Osteocyte (in vitro differentiated cells): ENCODE results near the gene ERGIC3. TPM values are rescaled to one million over a fixed set of nuclear protein-coding genes. Genes with fewer than 3 reads are reported as not detected.

Experiments
- DNase-seq: peaks from one replicate; pipeline ENCODE4 v3.0.0; 2021; ENCODE audit warnings: mixed read lengths; ENCODE audit not compliant: unreplicated experiment; ENCODE audit errors: extremely low spot score
- H3K27ac Mint-ChIP-seq: one replicate; pipeline ENCODE4 v1.8.0; 2021; ENCODE audit warnings: mild to moderate bottlenecking, mixed read lengths; ENCODE audit not compliant: unreplicated experiment
- H3K27me3 Mint-ChIP-seq: one replicate; pipeline ENCODE4 v1.8.0; 2021; ENCODE audit warnings: mixed read lengths; ENCODE audit not compliant: unreplicated experiment
- H3K36me3 Mint-ChIP-seq: one replicate; pipeline ENCODE4 v1.8.0; 2021; ENCODE audit warnings: mixed read lengths; ENCODE audit not compliant: unreplicated experiment
- H3K4me1 Mint-ChIP-seq: one replicate; pipeline ENCODE4 v1.8.0; 2021; ENCODE audit warnings: mixed read lengths; ENCODE audit not compliant: unreplicated experiment
- H3K4me3 Mint-ChIP-seq: one replicate; pipeline ENCODE4 v1.8.0; 2021; ENCODE audit warnings: mild to moderate bottlenecking, moderate library complexity, mixed read lengths; ENCODE audit not compliant: unreplicated experiment
- H3K9me3 Mint-ChIP-seq: one replicate; pipeline ENCODE4 v1.8.0; 2021; ENCODE audit warnings: mixed read lengths; ENCODE audit not compliant: unreplicated experiment
- CTCF ChIP-seq: fragments of 200-600 bp; sonication (generic); IDR thresholded peaks from 2 replicates; pipeline ENCODE4 v1.5.0; 2021; ENCODE audit warnings: antibody characterized with exemption, mild to moderate bottlenecking, moderate library complexity
- total RNA-seq: library from RNA; stranded (reverse); gene quantifications from 2 replicates; pipeline ENCODE4 v1.2.1, GENCODE V29; 2021

ERGIC3 gene
- total RNA-seq, 1 donor from 2014 or later, result 313 TPM

DNA sequence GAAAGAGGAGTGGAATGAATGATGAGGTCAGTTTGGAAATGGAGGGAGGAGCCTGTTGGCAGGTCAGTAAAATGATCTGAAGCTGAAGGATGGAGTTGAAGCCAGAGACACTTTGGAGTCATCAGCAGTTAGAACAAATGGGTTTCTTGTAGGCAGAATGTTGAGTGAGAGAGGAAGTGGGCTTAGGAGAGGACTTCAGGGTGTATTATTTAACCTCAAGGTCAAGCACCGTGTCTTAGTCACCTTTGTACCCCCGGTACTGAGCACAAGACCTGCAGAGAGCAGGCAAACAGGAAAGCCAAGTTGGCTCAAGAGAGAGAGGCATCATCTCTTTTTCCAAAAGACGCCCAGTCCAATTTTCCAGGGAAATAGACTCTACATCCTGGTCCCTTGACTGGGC is 35.7 kb upstream of the ERGIC3 start:
- Mint-ChIP-seq H3K9me3 (no peaks in the 10 kb centered on the region), H3K4me3 (no peak overlapping the region), H3K27me3 (no peaks in the 10 kb centered on the region), H3K36me3 (peaks cover 61% of the 10 kb centered on the region), H3K4me1 (peaks cover 8% of the 10 kb centered on the region), H3K27ac (peak overlapping the region; percentile 9)
- DNase-seq, result no peak
- no peak for TF ChIP-seq CTCF

- H3K27me3 Mint-ChIP-seq, result no peaks in the 10 kb centered on the region
- H3K4me3 Mint-ChIP-seq, result no peak overlapping the region
- DNase-seq, result no peak
- no peaks in the 10 kb centered on the region for H3K9me3 Mint-ChIP-seq
- H3K4me1 Mint-ChIP-seq, result peaks cover 8% of the 10 kb centered on the region
- TF ChIP-seq CTCF, result no peak
- peaks cover 62% of the 10 kb centered on the region for H3K36me3 Mint-ChIP-seq
- H3K27ac Mint-ChIP-seq, result no peak overlapping the region
Observed at GRCh38 chr20:35506872-35507638, 34.8 kb upstream of the ERGIC3 start.

- TF ChIP-seq CTCF, result no peak
- Mint-ChIP-seq H3K27me3 (no peaks in the 10 kb centered on the region), H3K27ac (no peak overlapping the region), H3K36me3 (peaks cover 48% of the 10 kb centered on the region), H3K4me3 (no peak overlapping the region), H3K9me3 (no peaks in the 10 kb centered on the region), H3K4me1 (peaks cover 8% of the 10 kb centered on the region)
- no peak for DNase-seq
Observed at GRCh38 chr20:35508493-35509218, 33.2 kb upstream of the ERGIC3 start.

DNA sequence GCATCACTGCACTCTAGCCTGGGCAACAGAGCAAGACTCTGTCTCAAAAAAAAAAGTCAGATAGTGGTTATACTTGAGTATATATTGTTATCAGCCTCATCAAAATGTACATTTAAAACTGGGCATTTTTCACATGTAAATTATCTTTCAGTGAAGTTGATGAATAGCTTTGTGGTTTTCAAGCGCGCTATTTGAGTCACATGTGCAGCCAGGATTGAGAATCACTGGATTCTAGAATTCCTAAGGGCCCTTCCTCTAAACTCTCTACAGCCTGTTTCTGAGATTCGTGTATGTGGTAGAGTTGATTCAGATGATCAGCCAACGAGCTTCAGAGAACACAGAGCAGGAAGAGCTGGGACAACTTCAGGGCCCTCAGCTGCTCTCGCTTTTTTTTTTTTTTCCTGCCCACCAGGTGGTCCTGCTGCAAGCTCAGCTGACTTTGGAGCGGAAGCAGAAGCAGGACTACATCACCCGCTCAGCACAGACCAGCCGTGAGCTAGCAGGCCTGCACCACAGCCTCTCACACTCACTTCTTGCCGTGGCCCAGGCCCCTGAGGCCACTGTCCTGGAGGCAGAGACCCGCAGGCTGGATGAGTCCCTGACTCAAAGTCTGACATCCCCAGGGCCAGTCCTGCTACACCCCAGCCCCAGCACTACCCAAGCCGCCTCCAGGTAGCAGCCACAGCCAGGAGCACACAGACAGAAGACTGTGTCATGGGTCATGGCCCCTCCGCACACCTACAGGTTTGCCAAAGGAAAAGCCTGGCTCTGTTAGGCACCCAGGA is 30.7 kb upstream of the ERGIC3 start:
- H3K27me3 Mint-ChIP-seq, result no peaks in the 10 kb centered on the region
- H3K4me3 Mint-ChIP-seq, result no peak overlapping the region
- H3K36me3 Mint-ChIP-seq, result peaks cover 33% of the 10 kb centered on the region
- TF ChIP-seq CTCF, result no peak
- H3K27ac Mint-ChIP-seq, result no peak overlapping the region
- H3K9me3 Mint-ChIP-seq, result no peaks in the 10 kb centered on the region
- DNase-seq, result no peak
- H3K4me1 Mint-ChIP-seq, result peaks cover 2% of the 10 kb centered on the region
